GDM1 (cell line): ENCODE results near the gene ARHGAP25.

Source experiments
- DNase-seq: peaks from one replicate; lab custom pipeline; 2025; lab: John Stamatoyannopoulos, UW

ARHGAP25 gene

DNA sequence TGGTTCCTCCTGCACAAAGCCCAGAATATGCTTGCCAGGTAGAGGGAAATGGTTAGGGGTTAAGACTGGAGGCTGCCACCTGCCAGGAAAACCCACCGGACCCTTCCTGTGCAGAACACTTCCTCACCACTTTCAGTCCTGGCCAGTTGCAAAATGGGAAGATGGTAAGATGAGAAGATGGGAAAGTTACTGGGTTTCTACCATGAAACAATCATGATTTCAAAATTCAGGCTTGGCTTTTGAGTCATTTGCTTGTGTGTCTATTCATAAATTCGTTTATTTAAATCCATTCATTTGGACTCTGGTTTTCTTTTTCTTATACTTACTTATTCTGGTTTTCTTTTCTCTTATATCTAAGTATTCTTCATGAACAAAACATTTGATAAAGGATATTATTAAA lies 129.4 kb downstream of the ARHGAP25 start:
- no peak for DNase-seq

DNA sequence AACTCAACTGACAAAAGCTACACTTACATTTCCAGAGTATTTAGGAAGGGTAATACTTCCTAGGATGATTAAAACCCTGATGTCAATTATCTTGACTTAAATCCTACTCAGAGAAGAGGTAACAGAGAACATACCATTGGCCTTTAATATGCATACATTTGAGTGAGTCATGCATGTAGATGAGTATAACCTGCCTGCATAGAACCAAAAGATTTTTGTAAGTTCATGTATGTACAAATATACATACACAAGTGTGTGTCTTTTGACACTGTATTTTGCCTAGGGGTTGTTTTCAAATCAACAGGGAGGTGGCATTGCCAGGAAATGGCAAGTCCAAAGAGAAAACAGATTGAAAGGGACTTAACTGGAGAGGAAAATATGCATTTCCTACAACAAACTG lies 130.5 kb downstream of the ARHGAP25 start:
- no peak for DNase-seq

DNA sequence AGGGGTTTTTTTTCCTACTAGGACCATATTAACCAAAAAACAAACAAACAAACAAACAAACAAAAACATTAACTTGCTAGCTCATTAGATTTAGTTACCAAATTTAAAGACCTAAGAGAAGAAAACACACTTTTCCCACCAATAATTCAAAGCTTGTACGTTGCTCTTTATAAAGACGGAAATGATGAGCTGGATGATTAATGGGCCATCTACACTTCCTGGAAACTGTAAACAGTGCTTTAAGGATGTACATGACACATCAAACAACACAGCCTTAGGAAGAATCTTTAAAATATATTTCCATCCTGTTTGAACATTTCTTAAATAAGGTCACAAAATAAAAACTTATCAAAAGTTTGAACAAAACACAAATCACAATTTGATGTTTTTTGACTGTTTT lies 135.6 kb downstream of the ARHGAP25 start:
- DNase-seq = no peak

DNA sequence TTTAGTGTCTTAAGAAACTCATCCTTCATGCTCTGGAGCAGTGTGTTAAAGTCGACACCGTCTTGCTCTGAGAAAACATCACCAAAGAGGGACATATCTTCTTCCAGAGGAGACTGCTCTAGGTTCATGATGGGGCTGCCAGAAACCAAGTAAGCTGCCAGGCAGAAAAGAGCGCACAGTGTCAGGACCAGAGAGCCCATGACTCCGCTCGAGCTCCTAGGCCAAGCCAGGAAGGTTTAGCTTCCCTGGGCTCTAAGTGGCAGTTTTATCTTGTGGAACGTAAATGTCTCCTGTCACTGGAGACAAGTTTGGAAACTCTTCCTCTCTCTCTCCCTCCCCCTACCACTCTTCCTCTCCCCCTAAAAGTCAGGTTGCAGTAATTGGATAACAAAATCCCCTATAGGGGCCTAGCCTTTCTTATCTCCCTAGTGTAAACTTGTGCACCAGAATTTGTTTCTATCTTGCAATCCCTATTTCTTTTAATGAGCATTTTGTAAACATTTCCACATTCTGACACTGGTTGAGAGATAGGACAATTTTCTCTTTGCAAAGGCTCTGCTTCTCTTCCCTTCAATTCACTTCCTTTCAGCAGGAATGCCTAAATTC lies 136.7 kb downstream of the ARHGAP25 start, which contains the start of gene BMP10:
Gene BMP10 (minus strand): TSS at position 239 of the 606 bp plus-strand sequence. CDS start 39 bp downstream, at position 200.
- no peak for DNase-seq
